Hepatocyte (in vitro differentiated cells): ENCODE results near the gene STK38L.

Experiments
- CTCF ChIP-seq: fragments of 200-600 bp; sonication (generic); IDR thresholded peaks from 2 replicates; pipeline ENCODE4 v1.5.1; 2016; ENCODE audit warnings: antibody characterized with exemption, mild to moderate bottlenecking; ENCODE audit not compliant: poor library complexity
- EZH2 ChIP-seq: fragments of 200-600 bp; sonication (generic); IDR thresholded peaks from 2 replicates; pipeline ENCODE4 v1.6.1; 2016; ENCODE audit warnings: antibody characterized with exemption, mild to moderate bottlenecking, borderline replicate concordance
- EZH2phosphoT487 ChIP-seq: fragments of 200-600 bp; sonication (generic); IDR thresholded peaks from one replicate; pipeline ENCODE4 v1.6.1; 2018; ENCODE audit warnings: antibody characterized with exemption, mild to moderate bottlenecking, low read depth, moderate library complexity; ENCODE audit not compliant: unreplicated experiment, severe bottlenecking

- no peak for TF ChIP-seq EZH2phosphoT487
- TF ChIP-seq CTCF: no peak
- TF ChIP-seq EZH2: no peak
Observed at GRCh38 chr12:27199638-27200300, 44.3 kb upstream of the STK38L start.
